ENCODE data around the gene MT1A.

DNA sequence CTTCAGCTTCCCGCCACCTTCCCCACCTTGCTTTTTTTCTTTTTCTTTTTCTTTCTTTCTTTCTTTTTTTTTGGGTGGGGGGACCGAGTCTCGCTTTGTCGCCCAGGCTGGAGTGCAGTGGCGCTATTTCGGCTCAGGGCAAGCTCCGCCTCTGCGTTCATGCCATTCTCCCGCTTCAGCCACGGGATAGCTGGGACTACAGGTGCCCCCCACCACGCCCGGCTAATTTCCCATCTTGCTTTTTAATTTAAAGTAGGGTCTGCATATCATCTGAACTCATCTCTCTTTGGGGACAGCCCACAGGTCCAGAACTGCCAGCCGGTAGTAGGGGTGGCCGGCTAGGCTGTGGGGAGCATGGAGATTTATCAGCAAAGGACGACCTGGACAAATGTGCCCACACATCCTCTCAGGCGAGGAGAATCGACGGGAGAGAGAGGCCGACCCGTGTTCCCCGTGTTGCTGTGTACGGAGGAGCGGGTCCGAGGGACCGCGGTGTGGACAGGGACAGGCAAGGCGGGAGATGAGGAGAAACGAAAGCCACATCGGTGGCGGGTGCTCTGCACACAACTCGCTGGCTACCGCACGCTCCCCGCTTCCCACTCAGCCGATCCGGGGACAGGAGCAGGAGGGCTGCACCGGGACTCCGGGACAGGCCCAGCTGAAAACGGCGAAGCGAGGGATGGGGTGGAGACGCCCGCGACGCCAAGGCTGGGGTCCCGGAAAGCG lies 3.6 kb upstream of the MT1A start:
- TF ChIP-seq, protein P1, sequence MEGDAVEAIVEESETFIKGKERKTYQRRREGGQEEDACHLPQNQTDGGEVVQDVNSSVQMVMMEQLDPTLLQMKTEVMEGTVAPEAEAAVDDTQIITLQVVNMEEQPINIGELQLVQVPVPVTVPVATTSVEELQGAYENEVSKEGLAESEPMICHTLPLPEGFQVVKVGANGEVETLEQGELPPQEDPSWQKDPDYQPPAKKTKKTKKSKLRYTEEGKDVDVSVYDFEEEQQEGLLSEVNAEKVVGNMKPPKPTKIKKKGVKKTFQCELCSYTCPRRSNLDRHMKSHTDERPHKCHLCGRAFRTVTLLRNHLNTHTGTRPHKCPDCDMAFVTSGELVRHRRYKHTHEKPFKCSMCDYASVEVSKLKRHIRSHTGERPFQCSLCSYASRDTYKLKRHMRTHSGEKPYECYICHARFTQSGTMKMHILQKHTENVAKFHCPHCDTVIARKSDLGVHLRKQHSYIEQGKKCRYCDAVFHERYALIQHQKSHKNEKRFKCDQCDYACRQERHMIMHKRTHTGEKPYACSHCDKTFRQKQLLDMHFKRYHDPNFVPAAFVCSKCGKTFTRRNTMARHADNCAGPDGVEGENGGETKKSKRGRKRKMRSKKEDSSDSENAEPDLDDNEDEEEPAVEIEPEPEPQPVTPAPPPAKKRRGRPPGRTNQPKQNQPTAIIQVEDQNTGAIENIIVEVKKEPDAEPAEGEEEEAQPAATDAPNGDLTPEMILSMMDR (IDR thresholded peaks at IDR 0.05; ENCODE audit: poor library complexity): no peak
- TF ChIP-seq EZH2 (IDR thresholded peaks at IDR 0.05; ENCODE audit: borderline replicate concordance) (no peak), EZH2phosphoT487 (IDR thresholded peaks at IDR 0.05; ENCODE audit: low read depth, severe bottlenecking, unreplicated experiment) (peak; percentile 29)
